Measurements from ENCODE around the gene HOTAIR.

HOTAIR gene

GRCh38 chr12:53949631-53950436, 24.9 kb downstream of the HOTAIR start:
- no peak for DNase-seq (ENCODE audit: low spot score)
- TF ChIP-seq CTCF (IDR thresholded peaks at IDR 0.05; ENCODE audit: borderline replicate concordance, control extremely low read depth, extremely low read depth, insufficient read depth, missing control alignments), result no peak
- in situ Hi-C loops (cut with MboI; ENCODE audit: low sequenced_read_pairs, unreplicated experiment), result no loop called here

- TF ChIP-seq CTCF (IDR thresholded peaks at IDR 0.05; ENCODE audit: borderline replicate concordance, control extremely low read depth, extremely low read depth, insufficient read depth, missing control alignments), result no peak
- in situ Hi-C loops (cut with MboI; ENCODE audit: low sequenced_read_pairs, unreplicated experiment), result no loop called here
- DNase-seq (ENCODE audit: low spot score), result no peak
Measured at GRCh38 chr12:53948650-53949593, 25.8 kb downstream of the HOTAIR start.

- no peak for DNase-seq (ENCODE audit: low spot score)
- TF ChIP-seq CTCF (IDR thresholded peaks at IDR 0.05; ENCODE audit: borderline replicate concordance, control extremely low read depth, extremely low read depth, insufficient read depth, missing control alignments), result no peak
- in situ Hi-C loops (cut with MboI; ENCODE audit: low sequenced_read_pairs, unreplicated experiment), result no loop called here
Measured at GRCh38 chr12:53947743-53948142, 27.0 kb downstream of the HOTAIR start.

GRCh38 chr12:53944907-53945847, 29.6 kb downstream of the HOTAIR start:
- in situ Hi-C loops (cut with MboI; ENCODE audit: low sequenced_read_pairs, unreplicated experiment), result no loop called here
- no peak for TF ChIP-seq CTCF (IDR thresholded peaks at IDR 0.05; ENCODE audit: borderline replicate concordance, control extremely low read depth, extremely low read depth, insufficient read depth, missing control alignments)
- DNase-seq (ENCODE audit: low spot score), result no peak

- no peak for TF ChIP-seq CTCF (IDR thresholded peaks at IDR 0.05; ENCODE audit: borderline replicate concordance, control extremely low read depth, extremely low read depth, insufficient read depth, missing control alignments)
- DNase-seq (ENCODE audit: low spot score), result no peak
- in situ Hi-C loops (cut with MboI; ENCODE audit: low sequenced_read_pairs, unreplicated experiment), result no loop called here
Measured at GRCh38 chr12:53944209-53944608, 30.5 kb downstream of the HOTAIR start.
